ENCODE data around the gene ATP8A2. TPM values are rescaled to one million over a fixed set of nuclear protein-coding genes. Genes with fewer than 3 reads are reported as not detected.

Gene ATP8A2
- total RNA-seq, 6 donors from 2014 or later: 0.55 to 1.5 (median 0.87) TPM

DNA sequence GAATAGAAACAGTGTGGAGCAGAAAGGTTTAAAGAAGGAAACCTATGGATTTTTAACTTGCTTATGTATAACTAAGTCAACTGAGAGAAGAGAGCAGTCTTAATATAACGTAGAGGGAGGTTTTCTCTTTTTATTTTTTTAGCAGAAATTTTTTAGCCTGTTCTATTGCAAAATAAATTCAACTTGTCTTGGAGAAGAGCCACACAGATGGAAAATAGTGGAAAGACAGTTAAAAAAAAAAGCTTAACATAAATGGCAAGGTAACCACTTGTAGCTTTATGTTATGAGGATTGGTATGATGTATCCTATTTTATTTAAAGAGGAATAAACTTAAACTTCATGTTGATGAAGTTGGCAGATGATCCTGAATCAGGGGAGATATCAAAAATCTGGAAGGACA, 367.6 kb downstream of the ATP8A2 start:
- DNase-seq: no peak
- TF ChIP-seq EP300 (IDR thresholded peaks at IDR 0.05) (no peak), POLR2A (IDR thresholded peaks at IDR 0.05) (no peak), POLR2AphosphoS5 (IDR thresholded peaks at IDR 0.05) (no peak)
- TF ChIP-seq, protein P1, sequence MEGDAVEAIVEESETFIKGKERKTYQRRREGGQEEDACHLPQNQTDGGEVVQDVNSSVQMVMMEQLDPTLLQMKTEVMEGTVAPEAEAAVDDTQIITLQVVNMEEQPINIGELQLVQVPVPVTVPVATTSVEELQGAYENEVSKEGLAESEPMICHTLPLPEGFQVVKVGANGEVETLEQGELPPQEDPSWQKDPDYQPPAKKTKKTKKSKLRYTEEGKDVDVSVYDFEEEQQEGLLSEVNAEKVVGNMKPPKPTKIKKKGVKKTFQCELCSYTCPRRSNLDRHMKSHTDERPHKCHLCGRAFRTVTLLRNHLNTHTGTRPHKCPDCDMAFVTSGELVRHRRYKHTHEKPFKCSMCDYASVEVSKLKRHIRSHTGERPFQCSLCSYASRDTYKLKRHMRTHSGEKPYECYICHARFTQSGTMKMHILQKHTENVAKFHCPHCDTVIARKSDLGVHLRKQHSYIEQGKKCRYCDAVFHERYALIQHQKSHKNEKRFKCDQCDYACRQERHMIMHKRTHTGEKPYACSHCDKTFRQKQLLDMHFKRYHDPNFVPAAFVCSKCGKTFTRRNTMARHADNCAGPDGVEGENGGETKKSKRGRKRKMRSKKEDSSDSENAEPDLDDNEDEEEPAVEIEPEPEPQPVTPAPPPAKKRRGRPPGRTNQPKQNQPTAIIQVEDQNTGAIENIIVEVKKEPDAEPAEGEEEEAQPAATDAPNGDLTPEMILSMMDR (IDR thresholded peaks at IDR 0.05): no peak

DNA sequence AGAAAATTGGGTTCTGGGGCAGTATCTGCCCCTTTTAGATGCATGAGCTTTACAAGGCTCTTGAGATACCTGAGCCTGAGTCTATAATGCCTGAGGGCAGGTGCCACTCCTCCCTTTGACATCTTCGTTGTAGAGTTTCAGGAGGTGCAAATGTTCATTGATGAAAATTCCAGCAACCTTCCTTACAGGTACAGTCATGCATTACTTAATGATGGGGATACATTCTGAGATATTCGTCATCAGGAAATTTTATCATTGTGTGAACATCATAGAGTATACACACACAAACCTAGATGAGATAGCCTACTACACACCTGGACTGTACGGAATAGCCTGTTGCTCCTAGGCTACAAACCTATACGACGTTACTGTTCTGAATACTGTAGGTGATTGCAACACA, 370.0 kb downstream of the ATP8A2 start:
- Histone ChIP-seq H3K27ac (no peak overlapping the region), H3K4me3 (no peak overlapping the region), H3K36me3 (no peaks in the 10 kb centered on the region), H3K27me3 (no peaks in the 10 kb centered on the region), H3K9me3 (no peaks in the 10 kb centered on the region), H3K4me1 (peaks cover 0 to 15% (median 7%) of the 10 kb centered on the region in 4 donors)
- DNase-seq (no peak), ATAC-seq (ENCODE audit: low FRiP score in 2 of 2) (no peak)
- TF ChIP-seq EP300 (IDR thresholded peaks at IDR 0.05) (no peak), POLR2A (IDR thresholded peaks at IDR 0.05) (no peak)
- WGBS, 2 donors: 94 to 96% methylated on average over 5 of the region's 5 CpGs

More for the DNA sequence above, 367.6 kb downstream of the ATP8A2 start:
- WGBS, 2 donors: 61 to 72% methylated on average over 1 of the region's 1 CpG
- Histone ChIP-seq H3K4me1 (peaks cover 0 to 15% (median 7%) of the 10 kb centered on the region in 4 donors), H3K36me3 (no peaks in the 10 kb centered on the region), H3K27ac (no peak overlapping the region), H3K27me3 (no peaks in the 10 kb centered on the region), H3K4me3 (no peak overlapping the region), H3K9me3 (no peaks in the 10 kb centered on the region)
- ATAC-seq (ENCODE audit: low FRiP score in 2 of 2): no peak

DNA sequence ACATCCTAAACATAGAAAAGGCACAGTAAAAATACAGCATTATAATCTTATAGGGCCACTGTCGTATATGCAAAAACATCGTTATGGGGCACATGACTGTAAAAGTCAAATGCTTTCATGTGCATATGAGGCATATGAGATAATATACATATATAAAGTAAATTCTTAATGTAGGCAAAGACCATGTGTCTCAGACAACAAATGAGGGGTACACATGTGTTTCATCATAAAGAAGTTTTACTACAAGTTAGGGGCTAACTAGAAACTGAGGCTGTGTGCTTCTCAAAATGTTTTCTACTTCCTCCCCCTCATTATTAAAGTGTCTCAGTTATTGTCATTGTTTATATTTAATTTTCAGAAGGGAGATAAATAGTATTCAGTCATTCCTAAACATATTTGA, 370.4 kb downstream of the ATP8A2 start:
- no peak overlapping the region for H3K27ac ChIP-seq
- no peaks in the 10 kb centered on the region for H3K36me3 ChIP-seq
- no peak overlapping the region for H3K4me3 ChIP-seq
- H3K27me3 ChIP-seq: no peaks in the 10 kb centered on the region
- ATAC-seq (ENCODE audit: low FRiP score in 2 of 2) (no peak), DNase-seq (no peak)
- H3K9me3 ChIP-seq: no peaks in the 10 kb centered on the region
- H3K4me1 ChIP-seq: peaks cover 0 to 13% (median 6%) of the 10 kb centered on the region in 4 donors
- whole genome bisulfite sequencing, 2 donors: 88 to 90% methylated on average over 2 of the region's 2 CpGs
- TF ChIP-seq POLR2AphosphoS5 (IDR thresholded peaks at IDR 0.05) (no peak), EP300 (IDR thresholded peaks at IDR 0.05) (no peak)
- TF ChIP-seq, protein P1 (IDR thresholded peaks at IDR 0.05): no peak

DNA sequence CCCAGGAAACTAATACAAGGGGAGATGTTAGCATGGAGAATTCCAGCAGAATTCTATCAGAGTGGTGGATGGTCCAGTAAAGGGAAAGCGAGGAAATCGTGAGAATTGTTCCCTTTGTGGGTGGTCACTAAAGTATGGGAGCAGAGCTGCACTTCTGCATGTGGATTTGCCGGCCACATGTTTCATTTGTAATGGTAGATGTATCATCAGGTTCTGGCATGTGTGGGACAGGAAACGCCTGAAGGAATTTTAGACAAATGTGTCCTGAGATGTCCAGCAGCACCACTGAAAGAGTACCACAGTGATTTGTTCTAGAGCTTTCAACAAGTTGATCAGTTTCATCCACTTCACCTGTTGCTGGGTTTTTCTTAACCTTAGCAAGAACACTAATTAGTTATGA, 371.6 kb downstream of the ATP8A2 start:
- H3K36me3 ChIP-seq: no peaks in the 10 kb centered on the region
- H3K4me1 ChIP-seq: peaks cover 0 to 7% (median 3%) of the 10 kb centered on the region in 4 donors
- ATAC-seq (ENCODE audit: low FRiP score in 2 of 2) (no peak), DNase-seq (no peak)
- no peaks in the 10 kb centered on the region for H3K9me3 ChIP-seq
- 78 to 87% methylated on average over 4 of the region's 4 CpGs for WGBS, 2 donors
- TF ChIP-seq, protein P1 (IDR thresholded peaks at IDR 0.05): no peak
- TF ChIP-seq EP300 (IDR thresholded peaks at IDR 0.05): no peak
- TF ChIP-seq POLR2A (IDR thresholded peaks at IDR 0.05): no peak
- TF ChIP-seq POLR2AphosphoS5 (IDR thresholded peaks at IDR 0.05): no peak
- no peak overlapping the region for H3K27ac ChIP-seq
- no peak overlapping the region for H3K4me3 ChIP-seq
- H3K27me3 ChIP-seq: no peaks in the 10 kb centered on the region

DNA sequence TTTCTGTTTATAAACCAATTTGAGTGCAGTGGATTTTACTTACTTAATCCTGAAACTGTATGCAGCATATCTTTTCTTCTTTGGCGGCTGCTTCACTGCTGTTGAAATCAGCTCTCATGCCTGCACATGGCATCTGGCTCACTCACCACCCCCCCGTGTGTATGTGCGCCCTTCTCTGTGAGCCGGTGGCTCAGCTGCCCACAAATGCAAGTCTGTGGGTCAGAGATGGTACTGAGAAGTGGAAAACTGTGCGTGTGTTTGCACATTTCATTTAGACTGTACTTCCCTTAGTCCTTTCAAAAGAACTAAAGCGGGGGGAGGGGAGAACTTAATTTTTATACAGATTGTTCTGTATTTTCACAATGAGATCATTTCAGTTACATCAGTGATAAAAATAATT, 372.4 kb downstream of the ATP8A2 start:
- no peak for TF ChIP-seq EP300 (IDR thresholded peaks at IDR 0.05)
- TF ChIP-seq, protein P1 (IDR thresholded peaks at IDR 0.05): no peak
- TF ChIP-seq POLR2AphosphoS5 (IDR thresholded peaks at IDR 0.05): no peak
- TF ChIP-seq POLR2A (IDR thresholded peaks at IDR 0.05): no peak
- H3K27ac ChIP-seq: no peak overlapping the region
- no peak for ATAC-seq (ENCODE audit: low FRiP score in 2 of 2)
- 45 to 54% methylated on average over 6 of the region's 6 CpGs for WGBS, 2 donors
- no peaks in the 10 kb centered on the region for H3K9me3 ChIP-seq
- H3K4me3 ChIP-seq: no peak overlapping the region
- H3K36me3 ChIP-seq: no peaks in the 10 kb centered on the region
- H3K27me3 ChIP-seq: no peaks in the 10 kb centered on the region
- peaks cover 0 to under 1% (median 0%) of the 10 kb centered on the region in 4 donors for H3K4me1 ChIP-seq
- no peak for DNase-seq

Measured in upper lobe of left lung (tissue), 6 donors.